22Rv1 (cell line): ENCODE data around the gene REPS2.

ENCODE experiments used
- H3K27ac ChIP-seq: fragments of 450-650 bp; 2 replicates; pipeline ENCODE4 v1.5.1; 2017
- ZFX ChIP-seq: fragments of 450-650 bp; IDR thresholded peaks from 2 replicates; pipeline ENCODE4 v1.6.1; 2017; ENCODE audit warnings: antibody characterized with exemption, borderline replicate concordance
- TF ChIP-seq, protein P1 (sequence below): fragments of 450-650 bp; IDR thresholded peaks from 2 replicates; pipeline ENCODE4 v1.5.1; 2017; ENCODE audit warnings: mild to moderate bottlenecking

The REPS2 gene

DNA sequence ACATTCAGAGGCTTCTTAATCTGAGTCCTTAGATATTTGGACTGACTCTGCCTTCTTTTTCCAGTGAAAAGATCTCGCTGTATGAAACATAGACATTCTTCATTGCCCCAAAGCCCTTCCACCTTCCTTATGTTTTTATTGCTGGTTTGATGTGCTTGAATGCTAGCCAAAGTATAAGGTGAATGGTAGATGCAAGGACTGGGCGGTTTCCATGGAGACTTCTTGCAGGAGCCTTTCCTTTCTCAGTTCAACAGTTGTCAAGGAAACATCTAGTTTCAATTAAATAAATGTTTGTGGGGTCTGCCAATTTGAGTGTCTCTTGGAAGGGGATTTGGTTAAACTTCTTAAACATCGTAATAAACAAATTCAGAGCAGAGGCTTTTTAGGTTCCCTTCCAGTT, 46.0 kb downstream of the REPS2 start:
- TF ChIP-seq, protein P1, sequence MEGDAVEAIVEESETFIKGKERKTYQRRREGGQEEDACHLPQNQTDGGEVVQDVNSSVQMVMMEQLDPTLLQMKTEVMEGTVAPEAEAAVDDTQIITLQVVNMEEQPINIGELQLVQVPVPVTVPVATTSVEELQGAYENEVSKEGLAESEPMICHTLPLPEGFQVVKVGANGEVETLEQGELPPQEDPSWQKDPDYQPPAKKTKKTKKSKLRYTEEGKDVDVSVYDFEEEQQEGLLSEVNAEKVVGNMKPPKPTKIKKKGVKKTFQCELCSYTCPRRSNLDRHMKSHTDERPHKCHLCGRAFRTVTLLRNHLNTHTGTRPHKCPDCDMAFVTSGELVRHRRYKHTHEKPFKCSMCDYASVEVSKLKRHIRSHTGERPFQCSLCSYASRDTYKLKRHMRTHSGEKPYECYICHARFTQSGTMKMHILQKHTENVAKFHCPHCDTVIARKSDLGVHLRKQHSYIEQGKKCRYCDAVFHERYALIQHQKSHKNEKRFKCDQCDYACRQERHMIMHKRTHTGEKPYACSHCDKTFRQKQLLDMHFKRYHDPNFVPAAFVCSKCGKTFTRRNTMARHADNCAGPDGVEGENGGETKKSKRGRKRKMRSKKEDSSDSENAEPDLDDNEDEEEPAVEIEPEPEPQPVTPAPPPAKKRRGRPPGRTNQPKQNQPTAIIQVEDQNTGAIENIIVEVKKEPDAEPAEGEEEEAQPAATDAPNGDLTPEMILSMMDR, result no peak
- TF ChIP-seq ZFX, result no peak
- H3K27ac ChIP-seq, result no peak overlapping the region

DNA sequence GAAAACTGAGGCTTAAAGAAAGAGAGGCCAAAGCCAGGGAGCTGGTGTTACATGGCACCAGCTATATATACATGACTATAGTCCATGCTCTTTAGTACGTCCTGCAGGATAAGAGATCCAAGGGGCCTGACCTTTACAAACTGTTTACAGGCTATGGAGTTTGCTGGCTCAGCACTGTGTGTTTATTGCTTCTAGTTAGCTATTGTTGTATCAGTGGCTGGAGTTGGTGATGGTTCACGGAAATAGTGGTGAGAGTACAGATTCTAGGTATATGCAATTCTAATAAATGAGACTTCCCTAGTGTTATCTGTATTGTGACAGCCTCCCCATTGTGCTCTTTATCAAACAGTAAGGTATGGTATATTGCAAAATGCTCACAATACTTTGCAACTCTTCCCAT, 46.5 kb downstream of the REPS2 start:
- no peak overlapping the region for H3K27ac ChIP-seq
- TF ChIP-seq, protein P1, result no peak
- TF ChIP-seq ZFX, result no peak

DNA sequence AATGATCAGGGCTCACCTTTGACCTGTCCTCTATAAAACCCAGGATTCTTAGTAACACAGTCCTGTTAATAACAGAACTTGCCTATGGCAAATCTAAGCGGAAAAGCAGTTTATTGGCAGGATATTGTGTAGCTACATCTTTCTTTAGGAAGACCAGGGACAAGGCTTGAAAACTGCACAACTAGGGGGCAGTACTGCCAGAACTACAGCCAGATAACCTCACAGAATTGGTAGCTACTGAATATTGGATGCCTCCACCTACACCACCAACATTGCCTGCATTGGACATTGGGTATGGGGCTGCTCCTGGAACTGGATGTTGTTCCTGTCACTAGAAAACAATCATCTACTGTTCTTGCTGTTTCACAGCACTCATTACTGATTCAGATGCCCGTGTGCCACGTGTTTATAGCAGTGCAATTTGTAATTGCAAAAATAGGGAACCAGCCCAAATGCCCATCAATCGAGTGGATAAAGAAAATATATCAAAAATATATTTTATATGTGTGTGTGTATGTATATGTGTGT, 47.4 kb downstream of the REPS2 start:
- no peak overlapping the region for H3K27ac ChIP-seq

DNA sequence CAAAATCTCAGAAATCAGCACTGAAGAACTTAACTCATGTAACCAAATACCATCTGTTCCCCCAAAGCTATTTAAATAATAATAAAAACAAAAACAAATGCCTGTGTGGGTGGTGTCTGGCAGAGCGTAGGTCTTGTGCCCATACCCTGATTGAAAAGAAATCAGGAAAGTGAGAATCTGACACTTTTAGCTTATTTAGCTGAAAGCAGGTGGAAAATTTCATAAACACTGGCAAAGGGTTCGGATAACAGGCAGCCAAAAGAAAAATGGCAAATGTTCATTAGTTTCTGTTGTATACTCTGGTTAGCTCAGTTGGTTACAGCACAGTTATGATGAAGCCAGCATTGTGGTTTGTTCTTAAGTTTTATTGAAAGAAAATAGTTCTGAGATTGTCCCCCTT, 48.3 kb downstream of the REPS2 start:
- TF ChIP-seq, protein P1, result no peak
- no peak for TF ChIP-seq ZFX
- H3K27ac ChIP-seq, result no peak overlapping the region

More for the DNA sequence above, 47.4 kb downstream of the REPS2 start:
- TF ChIP-seq ZFX, result no peak
- TF ChIP-seq, protein P1, result peak; percentile 19; the same call in 1 of the 2 replicates

DNA sequence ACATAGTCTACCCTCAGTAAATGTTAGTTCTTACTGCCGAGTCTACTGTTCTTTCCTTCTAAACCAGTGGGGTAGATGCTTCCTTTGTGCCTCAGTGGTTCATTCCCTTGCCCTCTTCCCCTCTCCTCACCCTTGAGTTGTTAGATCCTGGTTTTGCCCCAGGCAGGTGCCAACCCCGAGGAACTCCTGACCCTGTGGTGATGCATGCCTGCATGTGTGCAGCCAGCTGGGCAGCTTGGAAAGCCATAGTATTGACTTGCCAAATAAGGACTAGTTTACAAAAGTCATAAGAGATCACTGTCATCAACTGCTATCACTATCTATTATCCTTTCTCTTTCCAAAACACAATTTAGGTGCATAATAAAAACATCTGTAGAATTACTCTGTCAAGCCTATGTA, 50.9 kb downstream of the REPS2 start:
- no peak for TF ChIP-seq ZFX
- TF ChIP-seq, protein P1, result no peak
- no peak overlapping the region for H3K27ac ChIP-seq

DNA sequence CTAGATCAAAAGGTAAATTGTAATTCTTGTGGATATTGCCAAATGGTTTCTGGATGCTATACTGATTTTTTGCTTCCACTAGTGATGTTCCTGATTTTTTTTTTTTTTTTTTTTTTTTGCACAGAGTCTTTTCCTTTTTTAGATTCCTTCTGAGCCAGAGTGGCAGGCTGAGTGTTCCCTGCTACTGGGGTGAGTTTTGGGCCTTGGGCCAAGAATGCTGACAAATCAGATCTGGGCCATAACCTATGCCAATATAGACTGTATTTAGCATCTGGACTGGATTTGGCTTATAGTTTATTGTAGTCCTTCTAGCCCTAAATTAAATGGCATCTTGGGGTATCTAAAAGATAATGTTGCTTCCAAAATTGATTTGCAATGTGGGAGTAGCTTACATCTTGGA, 52.8 kb downstream of the REPS2 start:
- H3K27ac ChIP-seq, result no peak overlapping the region
- TF ChIP-seq ZFX, result no peak
- TF ChIP-seq, protein P1, result no peak

DNA sequence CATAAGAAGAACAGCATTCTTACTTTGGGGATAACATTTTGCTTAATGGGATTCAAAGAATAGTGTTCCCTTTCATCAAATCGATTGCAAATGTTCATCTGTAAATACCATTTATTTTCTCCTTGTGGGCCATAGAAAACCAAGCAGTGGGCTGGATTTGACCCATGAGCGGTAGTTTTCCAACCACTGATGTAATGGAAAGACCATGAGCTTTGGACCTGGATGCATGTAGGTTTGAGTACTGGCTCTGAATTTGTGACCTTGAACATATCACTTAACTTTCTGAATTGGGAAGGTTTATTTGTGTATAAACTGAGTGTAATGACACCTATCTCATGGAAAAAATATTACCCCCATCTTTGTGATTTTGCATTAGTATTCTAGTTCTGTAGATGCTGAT, 54.3 kb downstream of the REPS2 start:
- no peak overlapping the region for H3K27ac ChIP-seq
- TF ChIP-seq, protein P1, result no peak
- TF ChIP-seq ZFX, result no peak
